K562 (cell line): ENCODE measurements around the gene FAM20C. TPM values are rescaled to one million over a fixed set of nuclear protein-coding genes. Genes with fewer than 3 reads are reported as not detected.

Source experiments
- BACH1 ChIP-seq: fragments of 200-800 bp; sonication (Bioruptor generic); IDR thresholded peaks from 2 replicates; pipeline ENCODE4 v1.6.1; 2016; ENCODE audit warnings: missing genetic modification characterization, missing compliant biosample characterization
- CBFA2T3 ChIP-seq: fragments of 450-650 bp; IDR thresholded peaks from 2 replicates; pipeline ENCODE4 v1.6.1; 2017
- EHMT2 ChIP-seq: fragments of 450-650 bp; IDR thresholded peaks from 2 replicates; pipeline ENCODE4 v1.6.1; 2018; ENCODE audit warnings: antibody characterized with exemption
- GATA2 ChIP-seq: sonication (generic); formaldehyde crosslinking; IDR thresholded peaks from 2 replicates; pipeline ENCODE4 v1.4.0; 2020; ENCODE audit warnings: mild to moderate bottlenecking, missing genetic modification reagents
- MTA1 ChIP-seq: fragments of 450-650 bp; IDR thresholded peaks from 2 replicates; pipeline ENCODE4 v1.6.1; 2017; ENCODE audit warnings: borderline replicate concordance
- NFE2L1 ChIP-seq: fragments of 450-650 bp; IDR thresholded peaks from 2 replicates; pipeline ENCODE4 v1.6.1; 2016; ENCODE audit warnings: missing genetic modification characterization, low read depth, mild to moderate bottlenecking, missing compliant biosample characterization, moderate library complexity, borderline replicate concordance
- POLR2AphosphoS5 ChIP-seq: IDR thresholded peaks from 2 replicates; pipeline ENCODE4 v1.6.1; 2011; ENCODE audit warnings: mild to moderate bottlenecking, low read depth, low read length, moderate library complexity; ENCODE audit not compliant: control insufficient read depth, insufficient read depth
- SMARCE1 ChIP-seq: fragments of 450-650 bp; IDR thresholded peaks from 2 replicates; pipeline ENCODE4 v1.7.1; 2016; ENCODE audit warnings: mild to moderate bottlenecking
- SNIP1 ChIP-seq: fragments of 450-650 bp; IDR thresholded peaks from 2 replicates; pipeline ENCODE4 v1.7.1; 2017; ENCODE audit warnings: low read depth, mild to moderate bottlenecking
- TRIM24 ChIP-seq, 2 experiments: fragments of 450-650 bp; IDR thresholded peaks; 2 replicates each; pipeline ENCODE4 v1.6.1; 2016
- YY1 ChIP-seq, 3 experiments: IDR thresholded peaks; 2 replicates each; pipeline ENCODE4 v1.6.1; 2011; ENCODE audit warnings: low read length in 2 of 3, mild to moderate bottlenecking in 2 of 3, moderate library complexity in 2 of 3, borderline replicate concordance in 1 of 3, control low read depth in 1 of 3, low read depth in 1 of 3; ENCODE audit not compliant: insufficient read depth in 3 of 3, insufficient replicate concordance in 2 of 3, control insufficient read depth in 1 of 3, insufficient read length in 1 of 3; ENCODE audit errors: extremely low read depth in 1 of 3
- ZNF444 ChIP-seq: fragments of 250-450 bp; sonication (Bioruptor Pico); IDR thresholded peaks from 2 replicates; pipeline ENCODE4 v1.4.0; 2020; ENCODE audit warnings: mild to moderate bottlenecking, moderate library complexity
- ZNF561 ChIP-seq: fragments of 450-650 bp; formaldehyde crosslinking; conservative IDR thresholded peaks from 2 replicates; pipeline ENCODE4 v1.4.0; 2020; ENCODE audit warnings: mild to moderate bottlenecking, moderate library complexity
- polyA plus RNA-seq, 8 experiments: library from polyadenylated mRNA; depleted of rRNA in 4 of 8; stranded (reverse) in 5 of 8; unstranded in 3 of 8; fragments of >200 nt; fragmentation: Nextera tagmentation in 2 of 8; fragmentation: Illumina TruSeq in 1 of 8; extraction: Ambion mirVana in 2 of 8; extraction: Trizol in 1 of 8; gene quantifications; 2 replicates each; pipeline versions ENCODE4 v1.2.1 to v1.2.3, GENCODE V29; 2011 to 2014; ENCODE audit warnings: inconsistent platforms in 1 of 8, missing spikeins in 1 of 8
- total RNA-seq, 7 experiments: library from RNA; depleted of rRNA in 6 of 7; stranded (reverse); fragments of >200 nt in 6 of 7; fragmentation: Illumina TruSeq in 2 of 7; extraction: Trizol in 2 of 7; gene quantifications; 2 replicates each; pipeline versions ENCODE4 v1.2.1 to v1.2.3, GENCODE V29; 2011 to 2021; ENCODE audit warnings: low replicate concordance in 1 of 7
- TF ChIP-seq, protein P1 (sequence below): fragments of 200-800 bp; sonication (Bioruptor generic); IDR thresholded peaks from 2 replicates; pipeline ENCODE4 v1.6.1; 2017; ENCODE audit warnings: missing genetic modification characterization, missing compliant biosample characterization
- TF ChIP-seq, protein P2 (sequence below), 2 experiments: fragments of 150-350 bp in 1 of 2; IDR thresholded peaks; 2 replicates each; pipeline ENCODE4 v1.6.1; 2012 to 2016; ENCODE audit warnings: low read depth in 2 of 2, low read length in 2 of 2, mild to moderate bottlenecking in 1 of 2, moderate library complexity in 1 of 2
- TF ChIP-seq, protein P3 (sequence below): sonication (generic); formaldehyde crosslinking; IDR thresholded peaks from 2 replicates; pipeline ENCODE4 v1.8.0; 2022; ENCODE audit warnings: mild to moderate bottlenecking, missing genetic modification reagents
- TF ChIP-seq, protein P4 (sequence below): fragments of 450-650 bp; IDR thresholded peaks from 2 replicates; pipeline ENCODE4 v1.6.1; 2016; ENCODE audit warnings: borderline replicate concordance
- TF ChIP-seq, protein P5 (sequence below): fragments of 250-450 bp; sonication (Bioruptor Pico); IDR thresholded peaks from 2 replicates; pipeline ENCODE4 v1.4.0; 2020; ENCODE audit warnings: mild to moderate bottlenecking, moderate library complexity

FAM20C gene
- total and polyA plus RNA-seq, 9 of the 15 experiments (the other 6 are each of a cell fraction or from before 2014, with no cell fraction given): 0.09 TPM; not detected in 8

DNA sequence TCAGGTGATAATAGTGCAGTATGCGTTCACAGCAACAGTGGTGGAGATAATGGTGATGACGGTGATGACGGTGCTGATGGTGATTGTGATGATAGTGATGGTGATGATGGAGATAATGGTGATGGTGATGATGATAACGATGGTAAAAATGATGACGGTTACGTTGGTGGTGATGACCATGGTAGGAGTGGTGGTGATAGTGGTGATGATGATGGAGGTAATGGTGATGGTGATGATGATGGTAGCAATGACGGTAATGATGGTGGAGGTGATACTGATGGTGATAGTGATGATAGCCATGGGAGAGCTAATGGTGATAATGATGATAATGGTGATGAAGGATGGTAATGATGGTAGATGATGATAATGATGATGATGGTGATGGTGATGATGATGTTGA, 45.0 kb downstream of the FAM20C start (continued):
- TF ChIP-seq POLR2AphosphoS5 (no peak), ZNF561 (CRISPR knock-in tag) (no peak), GATA2 (CRISPR knock-in tag) (peak; percentile 52; the same call in 1 of the 2 replicates), CBFA2T3 (no peak), BACH1 (no peak), TRIM24 (IDR thresholded peaks at IDR 0.05) (peak in 1 of 2 experiments; percentile 22; a peak in 1 of 4 replicates), YY1 (IDR thresholded peaks at IDR 0.05; ENCODE audit: borderline replicate concordance in 1 of 3, control insufficient read depth in 1 of 3, extremely low read depth in 1 of 3, insufficient read depth in 3 of 3, insufficient read length in 1 of 3, insufficient replicate concordance in 2 of 3, low read depth in 1 of 3, low read length in 2 of 3) (no peak), ZNF444 (CRISPR knock-in tag) (no peak), NFE2L1 (tag) (no peak), MTA1 (0 out of 2 replicates have a peak, but pooled peaks have one; percentile 39), SMARCE1 (no peak), EHMT2 (0 out of 2 replicates have a peak, but pooled peaks have one; percentile 54), SNIP1 (no peak)
- TF ChIP-seq, protein P1, sequence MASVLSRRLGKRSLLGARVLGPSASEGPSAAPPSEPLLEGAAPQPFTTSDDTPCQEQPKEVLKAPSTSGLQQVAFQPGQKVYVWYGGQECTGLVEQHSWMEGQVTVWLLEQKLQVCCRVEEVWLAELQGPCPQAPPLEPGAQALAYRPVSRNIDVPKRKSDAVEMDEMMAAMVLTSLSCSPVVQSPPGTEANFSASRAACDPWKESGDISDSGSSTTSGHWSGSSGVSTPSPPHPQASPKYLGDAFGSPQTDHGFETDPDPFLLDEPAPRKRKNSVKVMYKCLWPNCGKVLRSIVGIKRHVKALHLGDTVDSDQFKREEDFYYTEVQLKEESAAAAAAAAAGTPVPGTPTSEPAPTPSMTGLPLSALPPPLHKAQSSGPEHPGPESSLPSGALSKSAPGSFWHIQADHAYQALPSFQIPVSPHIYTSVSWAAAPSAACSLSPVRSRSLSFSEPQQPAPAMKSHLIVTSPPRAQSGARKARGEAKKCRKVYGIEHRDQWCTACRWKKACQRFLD (CRISPR knock-in tag): no peak
- TF ChIP-seq, protein P2, sequence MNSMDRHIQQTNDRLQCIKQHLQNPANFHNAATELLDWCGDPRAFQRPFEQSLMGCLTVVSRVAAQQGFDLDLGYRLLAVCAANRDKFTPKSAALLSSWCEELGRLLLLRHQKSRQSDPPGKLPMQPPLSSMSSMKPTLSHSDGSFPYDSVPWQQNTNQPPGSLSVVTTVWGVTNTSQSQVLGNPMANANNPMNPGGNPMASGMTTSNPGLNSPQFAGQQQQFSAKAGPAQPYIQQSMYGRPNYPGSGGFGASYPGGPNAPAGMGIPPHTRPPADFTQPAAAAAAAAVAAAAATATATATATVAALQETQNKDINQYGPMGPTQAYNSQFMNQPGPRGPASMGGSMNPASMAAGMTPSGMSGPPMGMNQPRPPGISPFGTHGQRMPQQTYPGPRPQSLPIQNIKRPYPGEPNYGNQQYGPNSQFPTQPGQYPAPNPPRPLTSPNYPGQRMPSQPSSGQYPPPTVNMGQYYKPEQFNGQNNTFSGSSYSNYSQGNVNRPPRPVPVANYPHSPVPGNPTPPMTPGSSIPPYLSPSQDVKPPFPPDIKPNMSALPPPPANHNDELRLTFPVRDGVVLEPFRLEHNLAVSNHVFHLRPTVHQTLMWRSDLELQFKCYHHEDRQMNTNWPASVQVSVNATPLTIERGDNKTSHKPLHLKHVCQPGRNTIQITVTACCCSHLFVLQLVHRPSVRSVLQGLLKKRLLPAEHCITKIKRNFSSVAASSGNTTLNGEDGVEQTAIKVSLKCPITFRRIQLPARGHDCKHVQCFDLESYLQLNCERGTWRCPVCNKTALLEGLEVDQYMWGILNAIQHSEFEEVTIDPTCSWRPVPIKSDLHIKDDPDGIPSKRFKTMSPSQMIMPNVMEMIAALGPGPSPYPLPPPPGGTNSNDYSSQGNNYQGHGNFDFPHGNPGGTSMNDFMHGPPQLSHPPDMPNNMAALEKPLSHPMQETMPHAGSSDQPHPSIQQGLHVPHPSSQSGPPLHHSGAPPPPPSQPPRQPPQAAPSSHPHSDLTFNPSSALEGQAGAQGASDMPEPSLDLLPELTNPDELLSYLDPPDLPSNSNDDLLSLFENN (IDR thresholded peaks at IDR 0.05; ENCODE audit: low read depth in 2 of 2, low read length in 2 of 2): no peak
- TF ChIP-seq, protein P3, sequence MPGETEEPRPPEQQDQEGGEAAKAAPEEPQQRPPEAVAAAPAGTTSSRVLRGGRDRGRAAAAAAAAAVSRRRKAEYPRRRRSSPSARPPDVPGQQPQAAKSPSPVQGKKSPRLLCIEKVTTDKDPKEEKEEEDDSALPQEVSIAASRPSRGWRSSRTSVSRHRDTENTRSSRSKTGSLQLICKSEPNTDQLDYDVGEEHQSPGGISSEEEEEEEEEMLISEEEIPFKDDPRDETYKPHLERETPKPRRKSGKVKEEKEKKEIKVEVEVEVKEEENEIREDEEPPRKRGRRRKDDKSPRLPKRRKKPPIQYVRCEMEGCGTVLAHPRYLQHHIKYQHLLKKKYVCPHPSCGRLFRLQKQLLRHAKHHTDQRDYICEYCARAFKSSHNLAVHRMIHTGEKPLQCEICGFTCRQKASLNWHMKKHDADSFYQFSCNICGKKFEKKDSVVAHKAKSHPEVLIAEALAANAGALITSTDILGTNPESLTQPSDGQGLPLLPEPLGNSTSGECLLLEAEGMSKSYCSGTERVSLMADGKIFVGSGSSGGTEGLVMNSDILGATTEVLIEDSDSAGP: no peak
- TF ChIP-seq, protein P4, sequence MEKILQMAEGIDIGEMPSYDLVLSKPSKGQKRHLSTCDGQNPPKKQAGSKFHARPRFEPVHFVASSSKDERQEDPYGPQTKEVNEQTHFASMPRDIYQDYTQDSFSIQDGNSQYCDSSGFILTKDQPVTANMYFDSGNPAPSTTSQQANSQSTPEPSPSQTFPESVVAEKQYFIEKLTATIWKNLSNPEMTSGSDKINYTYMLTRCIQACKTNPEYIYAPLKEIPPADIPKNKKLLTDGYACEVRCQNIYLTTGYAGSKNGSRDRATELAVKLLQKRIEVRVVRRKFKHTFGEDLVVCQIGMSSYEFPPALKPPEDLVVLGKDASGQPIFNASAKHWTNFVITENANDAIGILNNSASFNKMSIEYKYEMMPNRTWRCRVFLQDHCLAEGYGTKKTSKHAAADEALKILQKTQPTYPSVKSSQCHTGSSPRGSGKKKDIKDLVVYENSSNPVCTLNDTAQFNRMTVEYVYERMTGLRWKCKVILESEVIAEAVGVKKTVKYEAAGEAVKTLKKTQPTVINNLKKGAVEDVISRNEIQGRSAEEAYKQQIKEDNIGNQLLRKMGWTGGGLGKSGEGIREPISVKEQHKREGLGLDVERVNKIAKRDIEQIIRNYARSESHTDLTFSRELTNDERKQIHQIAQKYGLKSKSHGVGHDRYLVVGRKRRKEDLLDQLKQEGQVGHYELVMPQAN: peak; percentile 48; the same call in 1 of the 2 replicates
- TF ChIP-seq, protein P5, sequence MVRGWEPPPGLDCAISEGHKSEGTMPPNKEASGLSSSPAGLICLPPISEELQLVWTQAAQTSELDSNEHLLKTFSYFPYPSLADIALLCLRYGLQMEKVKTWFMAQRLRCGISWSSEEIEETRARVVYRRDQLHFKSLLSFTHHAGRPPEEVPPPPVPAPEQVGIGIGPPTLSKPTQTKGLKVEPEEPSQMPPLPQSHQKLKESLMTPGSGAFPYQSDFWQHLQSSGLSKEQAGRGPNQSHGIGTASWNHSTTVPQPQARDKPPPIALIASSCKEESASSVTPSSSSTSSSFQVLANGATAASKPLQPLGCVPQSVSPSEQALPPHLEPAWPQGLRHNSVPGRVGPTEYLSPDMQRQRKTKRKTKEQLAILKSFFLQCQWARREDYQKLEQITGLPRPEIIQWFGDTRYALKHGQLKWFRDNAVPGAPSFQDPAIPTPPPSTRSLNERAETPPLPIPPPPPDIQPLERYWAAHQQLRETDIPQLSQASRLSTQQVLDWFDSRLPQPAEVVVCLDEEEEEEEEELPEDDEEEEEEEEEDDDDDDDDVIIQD (CRISPR knock-in tag): no peak
